Right hindlimb (tissue), 1 donor: ENCODE data around the gene ZNF654.
"Not testable (repeated sequence)": the region's sequence is repeated elsewhere in the genome, so short reads cannot be mapped to it uniquely, and the experiment has no call there.

Experiments used
- DNase-seq: peaks from one replicate; pipeline ENCODE4 v3.0.0-alpha.2; 2018

The ZNF654 gene

DNA sequence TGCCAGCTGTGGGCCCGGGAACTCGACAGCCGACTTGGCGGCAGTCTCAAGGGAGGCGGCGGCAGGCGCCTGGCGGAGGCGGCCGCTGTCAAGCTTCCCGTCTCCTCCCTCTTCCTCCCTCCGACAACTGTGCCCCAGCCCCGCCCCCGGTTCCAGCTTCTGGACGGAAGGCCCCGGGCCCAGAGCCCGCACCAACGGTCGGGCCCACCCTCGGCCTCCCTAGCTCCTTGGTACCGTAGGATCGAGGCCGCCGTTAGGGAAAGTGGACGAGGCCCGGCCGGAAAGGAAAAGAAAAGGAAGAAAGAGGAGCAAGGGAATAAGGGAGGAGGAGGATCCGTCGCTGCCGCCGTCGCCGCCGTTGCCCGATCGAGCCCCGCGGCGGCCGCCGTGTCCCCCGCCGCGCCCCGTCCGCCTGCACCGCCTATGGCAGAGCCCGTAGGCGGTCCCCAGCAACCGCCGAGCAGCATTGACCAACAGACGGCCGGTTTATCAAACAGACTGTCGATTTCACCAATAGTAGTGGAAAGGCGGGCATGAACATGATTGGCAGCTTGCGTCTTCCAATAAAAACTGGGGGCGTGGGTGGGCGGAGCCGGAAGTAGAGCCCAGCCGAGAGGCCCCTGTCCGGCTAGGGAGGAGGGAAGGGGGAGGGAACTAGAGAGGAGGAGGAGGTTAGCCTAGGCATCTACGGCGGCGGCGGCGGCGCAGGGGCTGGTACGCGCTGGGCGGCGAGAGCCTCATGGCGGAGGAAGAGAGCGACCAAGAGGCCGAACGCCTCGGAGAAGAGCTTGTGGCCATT, at the start of gene ZNF654, which contains the start of gene CGGBP1:
Gene ZNF654 (plus strand): TSS at position 675 of the 799 bp plus-strand sequence. CDS start 65 bp downstream, at position 740.
Gene CGGBP1 (minus strand): TSS at position 425 of the 799 bp plus-strand sequence. CDS start 3,029 bp downstream, outside the sequence.
- peak; percentile 100 for DNase-seq

DNA sequence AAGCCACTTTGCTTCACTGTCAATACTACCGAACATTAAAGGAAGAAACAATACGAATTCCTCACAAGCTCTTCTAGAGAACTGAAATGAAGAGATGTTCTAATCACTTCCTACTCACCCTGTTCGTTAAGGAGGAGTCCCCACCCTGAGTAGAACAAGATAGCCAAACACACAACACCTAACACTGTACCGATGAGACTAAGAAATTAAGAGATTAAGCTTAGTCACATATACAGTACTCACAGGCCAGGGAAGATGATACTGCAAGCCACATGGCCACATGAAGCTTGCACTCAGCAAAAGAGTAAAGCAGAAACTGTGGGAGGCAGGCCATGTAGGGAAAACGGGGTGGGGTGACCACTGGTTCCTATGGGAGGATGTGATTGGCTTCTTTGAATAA, 48.2 kb upstream of the ZNF654 start:
- no peak for DNase-seq

DNA sequence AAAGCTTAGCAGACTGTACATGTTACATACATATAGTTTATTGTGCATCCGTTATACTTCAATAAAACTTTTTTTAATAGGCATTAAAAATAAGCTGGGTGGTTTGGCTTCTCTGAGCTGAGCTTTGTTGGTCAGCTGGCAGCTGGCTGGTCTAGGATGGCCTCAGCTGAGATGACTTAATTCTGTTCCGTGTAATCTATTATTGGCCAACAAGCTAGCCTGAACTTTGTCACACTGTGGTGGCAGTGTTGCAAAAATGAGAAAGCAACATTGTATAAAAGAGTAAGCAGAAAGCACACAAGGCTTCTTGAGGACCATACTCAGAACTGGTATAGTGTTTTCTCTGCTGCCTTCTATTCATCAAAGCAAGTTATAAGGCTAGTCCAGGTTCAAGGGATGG, 45.5 kb upstream of the ZNF654 start:
- no peak for DNase-seq

DNA sequence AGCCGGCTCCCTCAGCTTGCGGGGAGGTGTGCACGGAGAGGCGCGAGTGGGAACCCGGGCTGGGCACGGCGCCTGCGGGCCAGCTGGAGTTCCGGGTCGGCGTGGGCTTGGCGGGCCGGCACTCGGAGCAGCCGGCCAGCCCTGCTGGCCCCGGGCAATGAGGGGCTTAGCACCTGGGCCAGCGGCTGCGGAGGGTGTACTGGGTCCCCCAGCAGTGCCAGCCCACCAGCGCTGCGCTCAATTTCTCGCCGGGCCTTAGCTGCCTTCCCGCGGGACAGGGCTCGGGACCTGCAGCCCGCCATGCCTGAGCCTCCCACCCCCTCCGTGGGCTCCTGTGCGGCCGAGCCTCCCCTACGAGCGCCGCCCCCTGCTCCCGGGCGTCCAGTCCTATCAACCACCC, 43.4 kb upstream of the ZNF654 start:
- not testable (repeated sequence) for DNase-seq

DNA sequence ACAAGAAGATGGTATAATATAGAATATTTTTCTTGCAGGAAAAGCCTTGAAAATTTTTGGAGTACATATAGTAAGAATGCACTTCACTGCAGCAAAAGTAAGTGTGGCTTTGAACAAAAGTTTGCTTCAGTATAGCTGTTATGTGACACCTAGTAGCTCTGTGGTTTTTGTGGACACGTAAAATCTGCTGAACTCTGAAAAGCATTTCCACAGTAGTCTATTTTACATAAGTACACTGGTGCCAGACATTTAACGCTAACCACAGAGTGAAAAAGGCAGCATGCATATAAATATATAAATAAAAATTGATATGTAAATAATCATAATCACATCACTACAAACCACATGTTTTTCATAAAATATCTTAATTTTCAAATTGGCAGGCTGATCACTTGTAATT, 40.0 kb upstream of the ZNF654 start:
- no peak for DNase-seq

DNA sequence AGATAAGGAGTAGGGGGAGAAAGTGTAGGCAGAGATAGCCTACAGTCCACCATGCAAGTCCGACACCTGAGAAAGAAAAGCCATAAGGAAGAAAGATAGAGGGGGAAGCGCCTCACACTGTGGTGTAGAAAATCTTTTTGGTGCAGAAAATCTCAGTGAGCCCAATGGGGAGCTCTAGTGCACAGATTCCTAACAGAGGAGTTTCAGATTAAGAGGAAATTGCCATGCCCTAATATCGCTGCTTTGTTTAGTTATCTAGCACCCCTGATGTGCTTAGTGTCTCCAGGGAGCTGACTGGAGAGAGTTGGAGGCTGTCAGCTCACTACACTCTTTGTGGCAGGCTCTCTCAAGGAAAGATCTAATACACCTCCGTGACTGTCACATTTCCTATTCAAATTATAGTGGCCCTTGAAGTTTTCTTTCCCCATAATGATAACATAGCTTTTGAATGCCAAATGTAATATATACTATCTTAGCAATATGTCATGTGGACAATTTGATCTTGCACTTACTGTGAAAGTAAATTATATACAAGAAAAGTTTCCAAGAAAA, 34.0 kb upstream of the ZNF654 start:
- DNase-seq = no peak

DNA sequence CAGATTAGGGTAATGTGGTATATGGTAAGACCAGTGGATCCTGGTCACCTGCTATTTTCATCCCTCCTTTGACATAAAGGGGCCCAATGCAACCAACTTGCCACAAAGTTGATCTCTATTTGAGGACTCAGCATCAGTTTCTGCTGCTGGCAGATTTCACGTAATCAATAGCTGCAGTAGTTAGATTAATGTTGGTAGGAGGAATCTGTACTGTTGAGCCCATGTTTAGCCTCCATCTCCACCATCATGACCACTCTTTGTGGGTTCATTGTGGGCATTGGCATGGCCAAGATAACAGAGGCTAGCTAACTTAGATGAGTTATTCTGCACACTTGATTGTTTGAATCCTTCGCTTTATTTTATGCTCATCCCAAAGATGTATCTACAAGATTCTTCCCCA, 30.2 kb upstream of the ZNF654 start:
- DNase-seq = no peak

DNA sequence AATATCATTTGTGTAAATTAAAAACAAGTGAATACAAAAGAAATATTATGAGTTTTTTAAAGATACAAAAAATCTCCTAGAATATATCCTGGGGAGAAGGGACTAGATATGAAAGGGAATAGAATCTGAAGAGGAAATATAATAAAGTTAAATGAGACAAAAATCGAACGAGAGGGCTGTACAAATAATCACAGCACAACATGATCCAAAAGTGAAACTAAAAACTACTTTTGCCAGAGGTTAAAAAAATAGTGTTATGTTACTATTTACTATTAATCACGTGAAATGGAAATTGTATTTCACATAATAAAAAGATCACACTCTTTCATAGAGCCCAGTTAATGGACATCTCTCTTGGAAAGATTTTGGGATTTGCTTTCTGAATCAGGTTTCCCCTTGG, 28.8 kb upstream of the ZNF654 start:
- no peak for DNase-seq

DNA sequence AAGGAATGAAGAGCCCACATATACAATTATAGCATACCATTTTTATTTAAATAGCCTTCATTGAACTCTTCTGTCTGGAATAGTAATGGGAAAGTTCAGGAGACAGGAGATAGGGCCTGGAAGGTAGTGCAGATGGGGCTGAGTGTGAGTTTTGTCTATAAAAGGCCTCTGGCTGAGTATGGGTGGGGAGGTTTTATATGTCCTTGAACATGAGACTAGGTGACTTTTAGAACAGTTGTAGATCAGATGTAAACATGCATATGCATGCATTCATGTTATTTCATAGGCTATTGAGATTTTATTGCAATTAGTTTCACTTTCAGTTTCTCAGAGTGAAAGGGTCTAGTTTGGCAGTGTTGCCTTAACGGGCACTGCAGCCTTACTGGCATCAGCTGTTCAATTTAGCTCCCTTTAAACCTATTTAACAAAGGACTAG, 27.4 kb upstream of the ZNF654 start:
- DNase-seq = no peak

DNA sequence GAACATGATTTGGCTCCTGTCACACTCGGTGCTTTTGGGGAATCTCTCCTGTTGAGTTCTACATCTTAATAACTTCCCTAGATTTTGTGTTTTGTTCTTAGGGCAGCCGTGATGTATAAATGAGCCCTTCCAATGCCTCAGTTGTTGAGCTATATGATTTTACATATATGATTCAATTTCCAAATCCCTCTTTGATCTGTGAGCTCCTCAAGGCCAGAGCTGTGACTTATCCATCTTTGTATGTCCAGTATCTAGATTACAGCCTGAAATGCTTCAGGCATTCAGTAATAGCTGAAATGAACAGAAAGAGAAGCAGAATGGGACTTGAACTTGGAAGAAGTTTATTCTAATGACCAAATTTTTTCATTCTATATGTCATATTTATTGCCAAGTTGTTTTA, 26.8 kb upstream of the ZNF654 start:
- no peak for DNase-seq

DNA sequence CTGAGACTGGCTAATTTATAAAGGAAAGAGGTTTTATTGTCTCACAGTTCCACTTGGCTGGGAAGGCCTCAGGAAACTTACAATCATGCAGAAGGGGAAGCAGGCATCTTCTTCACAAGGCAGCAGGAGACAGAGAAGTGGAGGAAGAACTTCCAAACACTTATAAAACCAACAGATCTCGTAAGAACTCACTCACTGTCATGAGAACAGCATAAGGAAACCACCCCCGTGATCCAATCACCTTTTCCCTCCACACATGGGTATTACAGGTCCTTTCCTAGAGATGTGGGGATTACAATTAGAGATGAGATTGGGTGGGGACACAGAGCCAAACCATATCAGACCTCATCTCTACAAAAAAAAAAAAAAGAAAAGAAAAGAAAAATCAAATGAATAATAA, 26.0 kb upstream of the ZNF654 start:
- no peak for DNase-seq

DNA sequence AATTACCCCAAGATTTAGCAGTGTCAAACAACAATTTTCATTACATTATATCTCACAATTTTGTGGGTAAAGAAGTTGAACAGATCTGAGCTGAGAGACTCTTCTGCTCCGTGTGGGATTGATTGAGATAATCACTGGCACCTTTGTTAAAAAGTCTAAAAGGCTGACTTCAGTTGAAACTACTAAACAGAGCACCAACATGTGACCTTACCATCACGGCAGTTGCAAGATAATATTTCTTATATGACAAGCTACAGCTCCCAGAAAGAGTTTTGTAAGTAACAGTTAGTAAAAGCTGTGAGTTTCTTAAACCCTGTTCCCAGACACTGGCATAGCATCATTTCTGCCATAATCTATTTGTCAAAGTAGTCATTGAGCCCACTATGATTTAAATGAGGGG, 25.2 kb upstream of the ZNF654 start:
- no peak for DNase-seq

DNA sequence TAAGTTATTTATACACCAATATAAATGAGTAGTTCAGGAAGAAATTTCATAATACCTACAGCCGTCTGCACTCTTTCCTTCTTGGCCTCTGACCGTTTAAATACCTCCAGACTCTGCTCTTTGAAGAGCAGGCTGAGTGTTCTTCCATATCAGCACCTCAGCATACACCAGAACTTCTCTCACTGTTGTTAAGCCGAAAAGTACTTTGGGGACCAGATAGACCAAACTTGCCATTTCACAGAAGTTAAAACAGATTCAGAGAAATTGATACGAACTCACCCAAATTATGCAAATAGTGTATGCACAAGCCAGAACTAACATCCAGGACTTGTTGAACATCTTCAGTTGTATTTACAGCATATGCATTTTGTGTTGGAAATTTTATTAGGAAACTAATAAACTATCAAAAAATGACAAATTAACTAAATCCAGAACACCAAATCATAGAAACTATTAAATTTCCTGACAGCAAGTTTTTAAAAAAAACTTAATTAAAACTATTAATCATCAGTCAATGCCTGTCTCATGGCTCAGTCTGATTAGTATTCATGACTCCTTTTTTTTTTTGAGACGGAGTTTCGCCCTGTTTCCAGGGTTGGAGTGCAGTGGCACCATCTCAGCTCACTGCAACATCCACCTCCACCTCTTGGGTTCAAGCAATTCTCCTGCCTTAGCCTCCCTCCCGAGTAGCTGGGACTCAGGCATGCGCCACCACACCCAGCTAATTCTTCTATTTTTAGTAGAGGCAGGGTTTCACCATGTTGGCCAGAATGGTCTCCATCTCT, 24.4 kb upstream of the ZNF654 start:
- no peak for DNase-seq

DNA sequence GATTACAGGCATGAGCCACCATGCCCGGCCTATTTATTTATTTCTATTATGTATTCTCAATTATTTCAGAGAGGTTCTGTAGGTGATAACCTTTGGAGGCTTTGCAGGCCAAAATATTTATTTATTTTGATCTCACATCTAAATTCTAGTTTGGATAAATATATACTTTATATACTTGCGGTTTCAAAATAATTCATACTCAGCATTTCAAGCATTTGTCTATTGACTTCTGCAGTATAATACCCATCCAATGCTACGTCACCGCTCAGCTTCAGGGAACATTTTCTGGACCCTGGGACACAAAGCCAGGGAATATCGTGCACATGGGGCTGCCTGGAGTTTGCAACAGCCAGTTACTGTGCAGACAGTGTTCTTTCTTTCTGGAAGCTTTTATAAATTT, 22.8 kb upstream of the ZNF654 start:
- no peak for DNase-seq

DNA sequence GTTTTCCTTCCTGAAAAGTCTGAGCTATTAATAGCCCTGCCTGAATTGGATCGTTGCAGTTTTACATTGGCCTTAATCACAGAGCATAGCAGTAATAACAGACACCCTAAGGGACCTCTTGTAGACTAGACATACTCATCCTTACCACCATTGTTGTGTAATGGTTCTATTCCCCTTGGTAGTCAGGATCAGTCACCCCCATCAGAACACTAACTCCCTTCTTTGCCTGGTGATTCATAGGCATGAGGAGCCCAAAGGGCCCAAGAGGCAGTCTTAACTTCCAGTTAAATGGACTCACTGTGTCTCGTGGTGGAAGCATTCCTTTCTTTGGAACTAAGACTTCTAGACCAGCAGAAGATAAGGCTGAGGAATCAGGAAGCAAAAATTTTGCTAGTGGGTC, 20.5 kb upstream of the ZNF654 start:
- no peak for DNase-seq

DNA sequence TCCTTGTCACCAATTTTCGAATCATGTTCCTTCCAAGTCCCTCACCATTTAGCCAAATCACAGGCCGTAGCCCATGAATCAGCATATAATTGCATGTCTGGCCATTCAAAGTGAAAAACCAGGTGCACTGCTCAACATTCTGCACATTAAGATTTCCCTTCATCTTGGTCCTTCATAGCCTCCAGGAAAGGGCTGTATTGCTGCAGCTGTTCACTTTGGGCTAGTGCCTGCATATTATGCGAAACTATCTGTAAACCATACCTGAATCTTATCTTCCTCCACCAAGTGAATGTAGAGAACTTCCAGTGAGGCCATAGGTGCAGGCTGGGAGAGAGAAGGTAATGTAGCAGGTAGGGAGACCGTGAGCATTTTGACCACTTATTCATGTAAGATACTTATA, 18.5 kb upstream of the ZNF654 start:
- DNase-seq = no peak

DNA sequence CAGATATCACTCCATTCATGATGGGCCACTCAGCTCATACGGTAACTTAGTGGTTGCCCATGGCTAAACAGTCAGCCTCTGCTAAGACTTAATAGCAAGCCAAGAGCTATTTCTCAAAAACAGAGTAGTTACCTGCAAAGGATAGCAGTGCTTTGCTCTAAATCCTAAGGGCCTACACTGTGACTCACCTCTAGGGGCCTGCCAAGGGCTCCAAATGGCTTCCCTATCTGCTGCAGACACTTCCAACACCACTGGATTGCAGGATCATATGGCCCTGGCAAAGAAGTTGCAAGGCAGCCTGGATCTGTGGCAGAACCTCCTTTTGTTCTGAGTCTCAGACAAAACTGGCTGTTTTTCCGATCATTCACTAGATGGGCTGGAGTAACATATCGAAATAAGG, 18.1 kb upstream of the ZNF654 start:
- no peak for DNase-seq

DNA sequence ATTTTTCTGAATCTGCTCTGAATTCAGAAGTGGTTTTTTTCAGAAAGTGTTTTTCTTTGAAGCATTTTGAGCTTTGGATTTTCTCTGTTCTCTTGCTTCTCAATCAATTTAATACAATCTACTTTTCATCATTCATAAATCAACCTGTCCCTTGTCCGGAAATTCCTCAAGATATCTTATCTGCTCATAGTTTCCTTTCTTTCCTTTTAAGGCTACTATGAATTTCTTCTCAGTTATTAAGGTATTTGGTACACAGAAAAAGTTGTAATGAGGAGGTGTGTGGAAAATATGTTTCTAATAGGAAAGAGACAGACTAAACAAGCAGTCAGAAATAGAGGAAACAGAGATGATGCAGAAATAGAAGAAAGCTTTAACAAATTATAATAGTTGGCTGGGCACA, 14.6 kb upstream of the ZNF654 start:
- DNase-seq = no peak

DNA sequence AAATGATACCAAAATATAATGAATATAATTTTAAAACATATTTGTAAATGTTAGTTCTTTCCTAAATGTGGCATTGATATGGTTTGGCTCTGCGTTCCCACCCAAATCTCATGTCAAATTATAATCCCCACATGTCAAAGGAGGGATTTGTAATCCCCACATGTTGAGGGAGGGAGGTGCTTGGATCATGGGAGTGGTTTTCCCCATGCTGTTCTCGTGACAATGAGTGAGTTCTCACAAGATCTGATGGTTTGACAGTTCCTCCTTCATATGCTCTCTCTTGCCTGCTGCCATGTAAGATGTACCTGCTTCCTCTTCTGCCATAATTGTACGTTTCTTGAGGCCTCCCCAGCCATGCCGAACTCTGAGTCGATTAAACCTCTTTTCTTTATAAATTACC, 12.3 kb upstream of the ZNF654 start:
- DNase-seq = no peak

DNA sequence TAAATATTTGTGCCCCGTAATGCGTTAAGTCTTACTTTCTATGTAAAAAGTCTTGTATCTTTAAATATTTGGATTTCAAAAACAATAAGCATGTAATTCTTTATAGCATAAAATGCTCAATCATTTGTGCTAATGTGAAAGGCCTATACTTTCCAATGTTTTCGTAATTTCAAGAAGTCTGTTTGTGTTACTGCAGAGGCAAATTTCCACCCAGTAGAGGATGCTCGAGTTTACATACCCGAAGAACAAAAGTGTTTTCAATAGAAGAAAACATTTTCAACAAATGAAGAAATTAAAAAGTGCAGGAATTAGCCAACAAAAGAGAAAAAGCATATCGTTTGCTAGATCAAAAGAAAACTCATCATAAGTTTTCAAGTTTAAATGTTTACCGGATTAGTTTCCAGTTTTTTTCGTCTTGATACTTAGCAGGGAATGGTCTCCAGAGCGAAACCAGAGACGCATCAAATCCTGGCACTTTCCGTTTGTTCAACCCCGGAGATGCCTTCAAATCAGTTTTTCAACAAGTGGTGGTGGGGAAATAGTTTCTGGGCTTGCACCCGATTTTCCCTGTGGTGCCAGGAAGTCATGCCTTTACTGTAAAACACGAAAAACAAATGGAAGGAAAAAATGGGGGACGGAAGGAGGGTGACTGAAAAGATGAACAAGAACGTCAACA, 1.3 kb upstream of the ZNF654 start:
- DNase-seq = no peak

DNA sequence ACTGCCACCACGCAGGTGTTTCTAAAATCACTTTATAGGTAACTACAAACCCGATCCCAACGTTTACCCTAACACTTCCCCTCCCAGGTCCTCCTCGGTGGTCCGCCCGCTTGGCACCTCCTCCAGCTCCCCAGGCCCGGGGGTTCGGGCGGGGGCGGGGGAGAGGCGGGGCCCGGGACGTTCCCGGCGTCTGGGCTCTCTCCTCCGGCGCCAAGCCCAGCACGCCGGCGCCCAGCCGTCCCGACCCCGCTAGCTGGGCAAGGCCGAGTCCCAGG, 812 bp upstream of the ZNF654 start:
- no peak for DNase-seq

DNA sequence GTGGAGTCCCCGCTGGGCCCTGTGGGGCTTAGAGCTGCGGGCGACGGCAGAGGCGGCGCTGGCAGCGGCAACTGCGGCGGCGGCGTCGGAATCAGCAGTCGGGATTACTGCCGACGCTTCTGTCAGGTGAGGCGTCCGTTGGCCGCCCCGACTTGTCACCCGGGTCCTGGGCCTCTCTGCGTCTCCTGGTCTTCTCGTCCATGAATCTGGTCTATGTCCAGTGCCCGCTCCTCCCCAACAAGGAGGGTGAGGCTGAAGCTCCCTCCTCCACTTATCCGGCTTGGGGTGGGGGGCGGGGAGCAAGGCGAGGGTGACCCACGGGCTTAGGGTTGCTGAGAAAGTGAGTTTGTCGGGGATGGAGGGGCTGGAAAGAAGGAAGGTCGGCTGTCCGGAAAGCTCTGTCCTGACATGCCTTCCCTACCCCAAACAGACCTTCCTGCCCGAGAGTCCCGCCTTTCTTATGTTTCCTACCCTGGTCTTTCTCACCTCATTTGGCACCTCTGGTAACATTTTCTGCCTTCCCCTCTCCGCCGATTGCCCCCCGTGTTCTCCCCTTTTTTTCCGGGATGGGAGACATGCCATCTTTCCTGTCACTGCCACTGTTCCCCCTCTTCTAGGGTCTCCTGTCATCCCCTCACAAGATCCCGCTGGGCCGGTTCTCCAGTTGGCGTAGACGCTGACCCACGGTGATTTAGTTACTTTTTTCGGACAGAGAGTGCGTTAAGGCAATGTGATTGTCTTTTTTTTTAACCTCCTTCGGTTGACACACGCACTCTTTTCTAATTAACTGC, 520 bp downstream of the ZNF654 start:
- DNase-seq = no peak

DNA sequence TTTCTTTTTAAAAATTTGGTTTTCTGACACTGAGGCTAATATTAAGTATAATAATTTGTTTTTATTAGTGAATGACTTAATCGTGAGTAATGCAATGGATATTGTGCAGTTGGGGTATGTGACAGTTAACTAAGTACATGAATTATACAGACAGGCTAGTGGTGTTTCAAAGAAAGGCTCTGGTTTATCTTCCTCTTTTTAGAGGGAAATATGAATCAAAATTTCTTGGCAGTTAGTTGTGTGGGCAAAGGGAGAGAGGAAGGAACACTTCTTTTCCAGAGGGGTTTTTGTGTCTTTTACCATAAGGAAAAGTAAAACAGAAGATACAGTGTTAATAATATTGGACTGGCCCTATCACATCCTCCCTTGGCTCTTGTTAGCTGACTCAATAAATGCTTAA, 2.7 kb downstream of the ZNF654 start:
- no peak for DNase-seq
